ENCODE measurements around the gene BCL2L12. TPM values are rescaled to one million over a fixed set of nuclear protein-coding genes. Genes with fewer than 3 reads are reported as not detected.

Gene BCL2L12
- total and polyA plus RNA-seq, 12 donors: 7.8 to 19.6 (median 9.8) TPM

DNA sequence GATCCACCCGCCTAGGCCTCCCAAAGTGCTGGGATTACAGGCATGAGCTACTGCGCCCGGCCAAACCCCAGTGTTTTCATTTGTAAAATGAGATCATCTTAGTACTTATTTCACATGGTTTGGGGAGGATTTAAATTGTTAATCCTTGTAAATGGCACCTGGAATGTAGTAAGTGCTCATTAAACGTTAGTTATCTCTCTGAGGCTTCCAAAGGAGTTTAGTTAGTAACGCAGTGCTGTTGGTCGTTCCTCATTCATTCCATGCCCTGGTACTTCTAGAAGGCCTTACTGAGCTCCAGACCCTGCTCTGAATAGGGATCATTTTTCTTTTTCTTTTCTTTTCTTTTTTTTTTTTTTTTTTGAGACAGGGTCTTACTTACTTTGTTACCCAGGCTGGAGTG is 30.4 kb downstream of the BCL2L12 start:
- TF ChIP-seq, protein P1, sequence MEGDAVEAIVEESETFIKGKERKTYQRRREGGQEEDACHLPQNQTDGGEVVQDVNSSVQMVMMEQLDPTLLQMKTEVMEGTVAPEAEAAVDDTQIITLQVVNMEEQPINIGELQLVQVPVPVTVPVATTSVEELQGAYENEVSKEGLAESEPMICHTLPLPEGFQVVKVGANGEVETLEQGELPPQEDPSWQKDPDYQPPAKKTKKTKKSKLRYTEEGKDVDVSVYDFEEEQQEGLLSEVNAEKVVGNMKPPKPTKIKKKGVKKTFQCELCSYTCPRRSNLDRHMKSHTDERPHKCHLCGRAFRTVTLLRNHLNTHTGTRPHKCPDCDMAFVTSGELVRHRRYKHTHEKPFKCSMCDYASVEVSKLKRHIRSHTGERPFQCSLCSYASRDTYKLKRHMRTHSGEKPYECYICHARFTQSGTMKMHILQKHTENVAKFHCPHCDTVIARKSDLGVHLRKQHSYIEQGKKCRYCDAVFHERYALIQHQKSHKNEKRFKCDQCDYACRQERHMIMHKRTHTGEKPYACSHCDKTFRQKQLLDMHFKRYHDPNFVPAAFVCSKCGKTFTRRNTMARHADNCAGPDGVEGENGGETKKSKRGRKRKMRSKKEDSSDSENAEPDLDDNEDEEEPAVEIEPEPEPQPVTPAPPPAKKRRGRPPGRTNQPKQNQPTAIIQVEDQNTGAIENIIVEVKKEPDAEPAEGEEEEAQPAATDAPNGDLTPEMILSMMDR (IDR thresholded peaks at IDR 0.05): no peak
- Histone ChIP-seq H3K27me3 (peaks cover 0 to 17% (median 1%) of the 10 kb centered on the region in 7 donors), H3K9me3 (no peaks in the 10 kb centered on the region), H3K4me1 (peaks cover 3 to 7% (median 6%) of the 10 kb centered on the region in 9 donors), H3K27ac (no peak overlapping the region), H3K36me3 (no peaks in the 10 kb centered on the region), H3K4me3 (no peak overlapping the region)
- no peak for ATAC-seq
- DNase-seq: no peak
- intact Hi-C loops (cut with DNase I): no loop called here
- 86 to 94% methylated on average over 6 of the region's 6 CpGs for WGBS, 2 donors

DNA sequence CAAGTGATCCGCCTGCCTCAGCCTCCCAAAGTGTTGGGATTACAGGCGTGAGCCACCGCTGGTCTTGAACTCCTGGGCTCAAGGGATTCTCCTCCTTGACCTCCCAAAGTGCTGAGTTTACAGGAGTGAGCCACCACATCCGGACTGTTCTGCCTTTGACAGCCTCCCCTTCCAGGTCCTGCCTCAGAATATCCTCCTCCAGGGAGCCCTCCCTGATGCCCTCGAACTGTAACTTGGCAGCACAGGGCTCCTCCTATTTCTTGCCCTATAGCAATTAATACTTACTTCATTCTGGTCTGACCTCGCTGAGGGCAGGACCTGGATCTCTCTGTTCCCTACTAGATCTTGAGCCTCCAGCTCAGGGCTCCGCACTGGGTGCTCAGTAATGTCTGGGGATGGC is 31.1 kb downstream of the BCL2L12 start:
- DNase-seq (no peak), ATAC-seq (no peak)
- Histone ChIP-seq H3K4me3 (no peak overlapping the region), H3K36me3 (no peaks in the 10 kb centered on the region), H3K4me1 (no peaks in the 10 kb centered on the region), H3K9me3 (no peaks in the 10 kb centered on the region), H3K27me3 (peaks cover 0 to 14% (median 4%) of the 10 kb centered on the region in 7 donors), H3K27ac (no peak overlapping the region)
- TF ChIP-seq, protein P1 (IDR thresholded peaks at IDR 0.05): no peak
- 95 to 98% methylated on average over 7 of the region's 7 CpGs for WGBS, 2 donors
- intact Hi-C loops (cut with DNase I): no loop called here

DNA sequence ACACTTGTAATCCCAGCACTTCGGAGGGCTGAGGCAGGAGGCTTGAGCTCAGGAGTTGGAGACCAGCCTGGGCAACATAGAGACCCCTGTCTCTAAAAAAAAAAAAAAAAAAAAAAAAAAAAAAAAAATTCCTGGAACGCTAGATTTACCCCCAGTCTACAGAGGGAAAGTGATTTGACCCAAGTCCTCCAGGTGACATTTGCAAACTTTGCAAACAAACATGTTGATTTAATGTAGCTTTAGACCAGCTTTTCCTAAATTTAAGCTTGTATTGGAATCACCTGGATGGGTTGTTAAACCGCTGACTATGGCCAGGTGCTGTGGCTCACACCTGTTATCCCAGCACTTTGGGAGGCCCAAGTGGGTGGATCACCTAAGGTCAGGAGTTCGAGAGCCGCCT is 33.6 kb downstream of the BCL2L12 start:
- no peak for DNase-seq
- WGBS, 2 donors: 93 to 97% methylated on average over 5 of the region's 5 CpGs
- TF ChIP-seq, protein P1 (IDR thresholded peaks at IDR 0.05): no peak
- Histone ChIP-seq H3K4me3 (no peak overlapping the region), H3K27me3 (peaks cover 0 to 6% (median 4%) of the 10 kb centered on the region in 7 donors), H3K9me3 (no peaks in the 10 kb centered on the region), H3K36me3 (no peaks in the 10 kb centered on the region), H3K27ac (no peak overlapping the region), H3K4me1 (no peaks in the 10 kb centered on the region)
- intact Hi-C loops (cut with DNase I): no loop called here
- no peak for ATAC-seq

DNA sequence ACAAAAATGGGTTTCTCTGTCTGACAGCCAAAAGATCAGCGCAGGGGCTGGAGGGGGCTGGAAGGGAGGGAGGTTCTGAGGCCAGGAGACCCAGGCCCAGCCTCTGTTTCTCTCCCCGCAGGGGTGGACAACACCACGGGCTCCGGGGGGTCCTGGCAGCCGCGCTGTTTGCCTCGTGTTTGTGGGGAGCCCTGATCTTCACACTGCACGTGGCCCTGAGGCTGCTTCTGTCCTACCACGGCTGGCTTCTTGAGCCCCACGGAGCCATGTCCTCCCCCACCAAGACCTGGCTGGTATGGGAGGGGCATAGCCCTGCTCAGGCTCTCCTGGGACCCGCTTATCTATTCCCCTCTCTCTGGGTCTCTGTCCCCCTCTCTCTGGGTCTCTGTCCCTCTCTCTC is 34.8 kb downstream of the BCL2L12 start:
- DNase-seq (no peak), ATAC-seq (peak in 1 of 8 donors; percentile 49)

More for the DNA sequence above, 34.8 kb downstream of the BCL2L12 start:
- Histone ChIP-seq H3K27me3 (peaks cover 0 to 6% (median 4%) of the 10 kb centered on the region in 7 donors), H3K9me3 (no peaks in the 10 kb centered on the region), H3K4me3 (no peak overlapping the region), H3K27ac (no peak overlapping the region), H3K36me3 (no peaks in the 10 kb centered on the region), H3K4me1 (no peaks in the 10 kb centered on the region)
- WGBS, 2 donors: 58 to 64% methylated on average over 11 of the region's 11 CpGs
- intact Hi-C loops (cut with DNase I): no loop called here
- TF ChIP-seq, protein P1 (IDR thresholded peaks at IDR 0.05): no peak
